Right ventricle myocardium inferior (tissue), 1 donor: ENCODE results near the gene DUOX1. TPM values are rescaled to one million over a fixed set of nuclear protein-coding genes. Genes with fewer than 3 reads are reported as not detected.

Experiments used
- ATAC-seq: fragments of 200-7000 bp; cut with Tn5 transposase; one replicate; pipeline ENCODE4 v1.9.1; 2020; ENCODE audit warnings: mild to moderate bottlenecking, moderate library complexity
- DNase-seq: peaks from one replicate; pipeline ENCODE4 v3.0.0; 2021; ENCODE audit errors: missing footprints
- intact Hi-C: fragments of 100-400 bp; cut with DNase I; formaldehyde crosslinking; loops from one replicate; pipeline ENCODE4 v1.11.0; 2022
- total RNA-seq: library from RNA; stranded (reverse); fragmentation: NEBNext Ultra II Directional; extraction: Animal tissue kit (Norgen Biotek cat#: 25700); gene quantifications from one replicate; pipeline ENCODE4 v1.2.1, GENCODE V29; 2021
- donor health status: DM: no; HTN: yes; CAD: no; lungs with severe emphysema.

Gene DUOX1
- total RNA-seq, 1 donor from 2014 or later = 1.0 TPM

DNA sequence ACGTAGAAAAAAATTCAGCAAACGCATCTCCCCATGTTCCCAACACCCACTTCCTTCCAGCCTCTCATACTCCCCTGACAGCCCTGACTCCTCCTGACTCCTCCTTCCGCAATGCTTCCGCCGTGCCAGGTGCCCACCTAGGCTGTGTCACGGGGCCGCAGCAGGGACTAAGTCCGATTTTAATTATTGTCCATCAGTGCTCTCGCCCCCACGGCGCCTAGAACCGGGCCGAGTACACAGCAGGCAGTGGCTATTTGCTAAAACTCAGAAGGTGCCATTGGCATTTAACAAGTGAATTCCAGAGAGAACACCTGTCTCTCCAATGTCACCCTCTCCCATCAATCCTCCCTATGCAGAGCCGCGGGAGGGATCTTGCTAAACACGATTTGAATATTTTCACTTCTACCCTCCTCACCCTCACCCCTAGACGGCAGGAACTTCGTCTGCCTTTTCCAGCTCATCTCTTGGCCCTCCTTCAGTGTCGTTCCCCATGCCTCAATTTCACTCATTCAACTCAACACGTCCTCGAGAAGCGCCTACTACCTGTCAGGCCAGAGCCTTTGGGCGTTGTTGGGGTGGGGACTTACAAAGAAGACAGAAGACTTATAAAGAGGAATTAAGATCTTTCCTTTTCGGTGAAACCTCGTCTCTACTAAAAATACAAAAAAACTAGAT lies 69.5 kb downstream of the DUOX1 start:
- peak; percentile 74 for DNase-seq
- no peak for ATAC-seq
- intact Hi-C loops = loop anchor here (10.0 kb wide), 1 partner anchor 326 kb away; the partner anchor contains the start of gene SLC30A4

DNA sequence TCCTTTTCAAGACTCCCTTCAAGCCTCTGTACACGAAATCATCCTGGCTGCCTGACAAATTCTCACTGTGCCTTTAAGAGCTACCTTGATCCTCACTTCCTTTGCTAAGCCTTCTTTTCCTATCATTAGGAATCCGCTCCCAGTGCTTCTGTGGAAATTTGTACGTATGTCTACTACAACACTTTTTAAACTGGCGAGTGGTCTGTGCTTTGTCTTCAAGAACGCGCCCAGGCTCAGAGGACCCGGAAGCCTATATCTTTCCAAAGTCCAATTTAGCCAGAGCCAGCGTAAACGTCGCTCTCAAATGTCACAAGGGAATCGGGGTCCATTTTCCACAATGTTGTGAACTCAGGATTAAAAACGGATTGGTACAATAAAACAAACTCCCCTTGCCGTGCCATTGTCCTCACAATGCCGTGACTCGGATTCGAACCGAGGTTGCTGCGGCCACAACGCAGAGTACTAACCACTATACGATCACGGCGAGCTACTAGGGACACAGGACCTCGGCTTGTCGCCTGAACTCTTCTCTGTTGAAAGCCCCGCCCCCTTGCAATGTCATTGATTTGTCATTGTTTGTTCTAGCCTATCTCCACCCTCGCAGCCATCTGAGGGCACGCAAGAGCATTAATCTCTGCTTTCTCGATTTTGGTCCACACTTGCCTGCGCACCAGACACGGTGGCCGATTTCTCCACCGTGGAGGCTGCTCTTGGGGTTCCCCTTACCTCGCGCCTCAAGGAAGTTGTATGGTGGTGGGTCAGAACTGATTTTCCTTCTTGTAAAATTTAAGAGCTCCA lies 70.4 kb downstream of the DUOX1 start:
- DNase-seq (peak; percentile 92), ATAC-seq (peak; percentile 77)
- intact Hi-C loops = loop anchor here (1.0 to 5.0 kb wide), 3 partner anchors 79 to 202 kb away; a partner anchor contains a TSS

GRCh38 chr15:45200799-45201556 lies 71.2 kb downstream of the DUOX1 start:
- peak; percentile 49 for ATAC-seq
- DNase-seq = peak; percentile 87
- intact Hi-C loops = loop anchor here (1.0 to 5.0 kb wide), 3 partner anchors 78 to 201 kb away; a partner anchor contains a TSS

GRCh38 chr15:45201557-45201859 lies 71.7 kb downstream of the DUOX1 start:
- no peak for DNase-seq

DNA sequence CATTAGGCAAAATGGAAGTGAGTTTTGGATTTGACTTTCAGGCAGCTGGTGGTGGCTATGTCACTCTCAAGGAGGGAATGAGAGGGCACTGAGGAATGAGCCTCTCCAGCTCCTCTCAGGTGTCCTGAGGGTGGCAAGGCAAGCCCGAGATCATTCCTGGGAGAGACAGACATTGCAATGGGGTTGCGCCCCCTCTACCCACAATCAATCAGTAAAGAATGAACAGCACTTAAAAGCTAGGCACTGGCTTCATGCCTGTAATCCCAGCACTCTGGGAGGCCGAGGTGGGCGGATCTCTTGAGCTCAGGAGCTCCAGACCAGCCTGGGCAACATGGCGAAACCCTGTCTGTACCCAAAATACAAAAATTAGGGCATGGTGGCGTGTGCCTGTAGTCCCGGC lies 72.1 kb downstream of the DUOX1 start:
- no peak for DNase-seq
- intact Hi-C loops = loop anchor here (5.0 kb wide), 2 partner anchors 185 to 200 kb away; a partner anchor contains a TSS
- no peak for ATAC-seq

More at GRCh38 chr15:45201557-45201859, 71.7 kb downstream of the DUOX1 start:
- no peak for ATAC-seq
- intact Hi-C loops = loop anchor here (5.0 kb wide), 2 partner anchors 186 to 201 kb away; a partner anchor contains a TSS

DNA sequence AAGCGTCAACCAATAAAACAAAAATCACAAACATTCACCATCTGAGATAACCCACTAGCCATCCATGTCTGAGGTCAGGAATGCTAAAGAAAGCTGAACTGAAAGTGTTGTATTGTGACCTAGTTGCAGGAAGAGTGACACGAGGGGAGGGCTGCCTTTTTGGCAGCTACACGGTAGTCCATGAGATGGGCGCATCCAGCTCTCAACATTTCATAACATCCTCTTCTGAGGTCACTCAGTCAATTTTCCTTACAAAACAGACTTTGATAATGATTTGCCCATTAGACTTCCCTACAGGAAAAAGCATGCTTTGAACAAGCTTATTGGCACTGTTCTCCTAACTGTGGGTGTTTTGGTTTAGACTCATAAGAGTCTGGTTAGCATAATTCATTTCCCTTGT lies 73.4 kb downstream of the DUOX1 start:
- DNase-seq (no peak), ATAC-seq (no peak)
- intact Hi-C loops = loop anchor here (5.0 kb wide), 2 partner anchors 184 to 199 kb away; a partner anchor contains a TSS

DNA sequence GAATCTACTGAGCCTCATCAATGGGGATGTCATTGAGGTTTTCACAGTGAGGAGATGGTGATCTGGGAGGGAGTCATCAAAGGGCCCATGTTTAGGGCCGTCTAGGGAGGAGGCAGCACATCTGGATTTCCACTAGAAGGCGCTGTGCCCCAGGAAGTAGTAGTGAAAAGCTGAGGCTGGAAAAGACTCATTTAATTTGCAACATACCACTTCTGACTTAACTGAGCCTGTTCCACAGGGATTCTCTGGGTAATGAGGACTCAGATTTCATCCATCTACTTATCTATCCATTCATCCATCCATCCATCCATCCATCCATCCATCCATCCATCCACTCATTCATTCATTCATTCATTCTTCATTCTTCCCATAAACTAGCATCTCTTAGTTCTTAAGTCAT lies 75.4 kb downstream of the DUOX1 start:
- intact Hi-C loops = no loop called here
- DNase-seq (no peak), ATAC-seq (no peak)

DNA sequence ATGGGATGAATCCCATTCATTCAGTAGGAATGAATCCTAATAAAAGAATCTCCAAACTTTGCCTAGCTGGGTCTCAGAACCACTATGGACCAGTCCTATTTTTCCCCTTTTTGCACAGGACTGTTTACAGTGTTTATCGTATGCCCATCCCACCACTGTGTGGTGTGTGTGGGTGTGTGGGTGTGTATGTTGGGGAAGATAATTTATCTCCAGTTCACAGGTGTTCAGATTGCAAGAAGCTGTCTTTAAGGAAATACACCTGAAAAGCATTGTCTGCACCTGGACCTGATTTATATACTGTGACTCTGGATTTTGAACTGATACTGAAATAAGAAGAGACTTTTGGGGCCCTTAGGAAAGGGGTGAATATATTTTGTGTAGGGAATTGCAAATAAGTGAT lies 82.7 kb downstream of the DUOX1 start:
- ATAC-seq (no peak), DNase-seq (no peak)
- intact Hi-C loops = no loop called here

Other genes starting within 250 kb of the DUOX1 start
- not detected for gene TERB2, start 173.3 kb upstream of the DUOX1 start, total RNA-seq
- gene SORD, start 106.8 kb upstream of the DUOX1 start, total RNA-seq = 11.2 TPM
- gene DUOX2, start 15.8 kb upstream of the DUOX1 start, total RNA-seq = 0.08 TPM
- not detected for gene DUOXA2, start 15.7 kb upstream of the DUOX1 start, total RNA-seq
- 0.68 TPM for gene DUOXA1, start 115 bp upstream of the DUOX1 start, total RNA-seq
- gene SHF, start 58.0 kb downstream of the DUOX1 start, total RNA-seq = 3.9 TPM
- gene SLC28A2, start 122.2 kb downstream of the DUOX1 start, total RNA-seq = not detected
- 42.0 TPM for gene GATM, start 248.6 kb downstream of the DUOX1 start, total RNA-seq